NCI-H69 (cell line): Measurements from ENCODE around the gene DCK.
"Not testable (repeated sequence)": the region's sequence is repeated elsewhere in the genome, so short reads cannot be mapped to it uniquely, and the experiment has no call there.

Experiments
- DNase-seq: peaks from one replicate; lab custom pipeline; 2025; lab: John Stamatoyannopoulos, UW

DCK gene

DNA sequence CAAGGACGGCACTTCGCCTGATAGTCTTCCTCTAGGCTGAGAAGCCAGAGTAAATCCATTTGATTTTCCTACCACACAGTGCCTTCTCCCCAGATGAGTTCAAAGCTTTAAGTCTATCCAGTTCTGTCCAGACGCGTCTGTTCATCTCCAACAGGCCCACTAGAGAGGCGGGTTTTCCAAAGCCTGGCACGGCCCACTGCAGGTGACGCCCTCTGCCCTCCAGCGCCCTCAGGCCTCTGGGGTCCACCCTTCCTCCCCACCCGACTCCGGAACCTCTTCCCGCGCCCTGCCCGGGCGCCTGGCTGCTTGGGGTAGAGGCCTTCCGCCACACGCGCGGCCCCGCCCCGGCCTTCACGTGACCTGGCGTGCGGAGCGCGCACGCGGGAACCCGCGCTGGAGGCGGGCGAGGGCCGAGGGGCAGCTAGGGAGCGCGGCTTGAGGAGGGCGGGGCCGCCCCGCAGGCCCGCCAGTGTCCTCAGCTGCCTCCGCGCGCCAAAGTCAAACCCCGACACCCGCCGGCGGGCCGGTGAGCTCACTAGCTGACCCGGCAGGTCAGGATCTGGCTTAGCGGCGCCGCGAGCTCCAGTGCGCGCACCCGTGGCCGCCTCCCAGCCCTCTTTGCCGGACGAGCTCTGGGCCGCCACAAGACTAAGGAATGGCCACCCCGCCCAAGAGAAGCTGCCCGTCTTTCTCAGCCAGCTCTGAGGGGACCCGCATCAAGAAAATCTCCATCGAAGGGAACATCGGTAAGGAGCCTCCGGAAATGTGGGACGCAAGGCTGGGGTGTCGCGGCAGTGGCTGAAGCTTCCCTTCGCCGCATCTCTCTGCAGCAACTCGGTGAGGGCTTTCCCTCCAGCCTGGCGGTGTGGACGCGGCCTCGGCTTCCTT is at the start of gene DCK:
TSS of gene DCK (plus strand) at position 469 of the 888 bp plus-strand sequence. CDS start at position 656, 187 bp downstream.
- peak; percentile 92 for DNase-seq

DNA sequence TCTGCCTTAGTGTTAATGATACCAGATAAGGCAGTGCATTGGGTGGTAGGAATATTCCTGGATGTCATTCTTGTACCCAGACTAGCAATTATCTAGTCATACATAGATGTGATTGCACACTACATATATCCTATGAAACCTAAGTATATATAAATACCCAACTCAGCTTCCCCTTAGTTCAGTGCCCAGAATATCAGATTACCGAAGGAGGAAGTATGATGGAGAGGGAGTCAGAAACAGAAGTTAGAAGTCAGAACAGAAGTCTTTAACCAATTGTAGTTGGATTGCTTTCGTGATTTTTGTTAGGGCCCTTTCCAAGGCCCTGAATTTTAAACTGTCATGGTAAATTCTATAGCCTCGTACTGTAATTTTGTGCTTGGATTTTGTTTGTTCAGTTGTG is 48.4 kb upstream of the DCK start:
- DNase-seq: no peak

GRCh38 chr4:70945452-70946055 is 47.9 kb upstream of the DCK start:
- no peak for DNase-seq

DNA sequence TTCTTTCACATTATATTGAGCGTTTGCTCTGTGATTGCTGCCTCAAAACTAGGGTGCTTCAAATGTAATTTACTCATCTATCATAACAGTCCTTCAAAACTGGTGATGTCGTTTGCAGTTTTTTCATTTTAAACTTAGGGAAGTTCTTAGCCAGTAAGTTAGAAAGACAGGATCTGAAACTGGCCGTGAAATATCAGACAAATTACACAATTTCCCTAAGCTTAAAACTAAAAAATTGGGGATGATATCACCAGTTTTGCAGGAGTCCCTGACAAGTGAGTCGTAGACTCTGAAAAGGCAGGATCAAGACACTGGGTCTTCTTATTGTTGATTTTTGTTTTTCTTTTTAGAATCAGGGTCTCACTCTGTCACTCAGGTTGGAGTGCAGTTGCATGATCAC is 46.5 kb upstream of the DCK start:
- DNase-seq: no peak

- DNase-seq: no peak
Measured at GRCh38 chr4:70948665-70949260, 44.7 kb upstream of the DCK start.

DNA sequence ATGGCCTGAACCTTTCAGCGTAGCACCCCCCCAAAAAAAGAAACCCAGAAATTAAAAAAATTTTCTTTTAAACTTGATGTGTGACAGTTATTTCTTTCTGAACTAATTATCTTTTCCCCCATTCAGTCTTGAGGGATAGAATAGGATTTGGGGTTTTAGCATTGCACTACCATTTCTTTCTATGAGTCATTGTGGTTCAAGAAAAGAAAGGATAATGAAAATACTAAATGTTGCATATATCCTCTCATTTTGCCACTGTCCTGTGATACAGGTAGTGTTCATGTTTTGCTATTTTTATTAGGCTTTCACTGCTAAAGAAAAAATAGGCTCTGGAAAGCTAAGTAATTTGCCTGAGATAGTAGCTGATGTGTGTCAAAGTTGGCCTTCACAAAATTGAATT is 39.4 kb upstream of the DCK start:
- DNase-seq: no peak

GRCh38 chr4:70956549-70957210 is 36.8 kb upstream of the DCK start:
- DNase-seq: no peak

- DNase-seq: no peak
Measured at GRCh38 chr4:70958681-70959080, 34.8 kb upstream of the DCK start.

GRCh38 chr4:70969076-70969475 is 24.4 kb upstream of the DCK start:
- DNase-seq: no peak

DNA sequence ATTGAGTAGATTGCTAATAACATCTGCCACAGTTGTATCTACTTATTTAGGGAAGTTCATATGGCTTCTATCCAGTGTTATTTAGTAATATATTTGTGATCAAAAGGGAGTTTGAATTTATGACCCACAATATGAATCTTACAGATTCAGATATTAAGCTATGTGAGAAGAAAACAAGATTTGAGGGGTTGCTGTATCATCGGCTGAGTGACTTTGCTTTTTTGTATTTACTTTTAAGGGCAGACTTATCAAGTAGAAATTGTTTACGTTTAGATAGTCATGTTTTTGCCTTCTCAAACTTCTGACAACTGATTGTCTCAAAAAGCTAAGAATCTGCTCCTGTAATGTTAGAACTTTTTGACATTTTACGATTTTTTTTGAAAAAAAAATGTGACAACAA is 17.2 kb upstream of the DCK start:
- DNase-seq: no peak

GRCh38 chr4:70979445-70980008 is 13.9 kb upstream of the DCK start:
- no peak for DNase-seq

- no peak for DNase-seq
Measured at GRCh38 chr4:70980196-70980595, 13.3 kb upstream of the DCK start.

- no peak for DNase-seq
Measured at GRCh38 chr4:70984106-70984505, 9.3 kb upstream of the DCK start.

GRCh38 chr4:70984589-70984988 is 8.9 kb upstream of the DCK start:
- DNase-seq: no peak

- DNase-seq: no peak
Measured at GRCh38 chr4:70991596-70991995, 1.9 kb upstream of the DCK start.

- peak; percentile 8 for DNase-seq
Measured at GRCh38 chr4:70992391-70992881, 1.0 kb upstream of the DCK start.

DNA sequence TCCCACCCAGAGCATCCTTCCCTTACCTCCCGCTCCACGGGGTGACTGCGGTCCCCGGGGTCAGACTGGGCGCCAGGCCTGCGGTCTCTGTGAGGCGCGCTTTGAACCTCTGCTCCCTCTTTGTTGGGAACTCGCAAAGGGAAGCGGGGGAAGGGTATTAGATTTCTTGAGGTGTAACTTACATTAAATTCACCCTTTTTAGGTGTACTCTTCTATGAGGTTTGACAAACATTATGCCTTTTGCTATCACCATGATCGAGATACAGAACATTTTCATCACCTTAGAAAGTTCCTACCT is 569 bp downstream of the DCK start:
- DNase-seq: no peak

- DNase-seq: no peak
Measured at GRCh38 chr4:70994387-70995099, 1.1 kb downstream of the DCK start.

DNA sequence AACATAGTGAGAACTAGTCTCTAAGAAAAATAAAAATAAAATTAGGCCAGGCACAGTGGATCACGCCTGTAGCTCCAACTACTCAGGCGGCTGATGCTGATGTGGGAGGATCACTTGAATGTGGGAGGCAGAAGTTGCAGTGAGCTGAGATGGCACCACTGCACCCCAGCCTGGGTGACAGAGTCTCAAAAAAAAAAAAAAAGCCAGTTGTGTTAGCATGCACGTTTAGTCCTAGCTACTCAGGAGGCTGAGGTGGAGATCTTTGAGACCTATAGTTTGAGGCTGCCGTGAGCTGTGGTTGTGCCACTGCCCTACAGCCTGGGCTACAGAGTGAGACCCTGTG is 2.5 kb downstream of the DCK start:
- DNase-seq: no peak

DNA sequence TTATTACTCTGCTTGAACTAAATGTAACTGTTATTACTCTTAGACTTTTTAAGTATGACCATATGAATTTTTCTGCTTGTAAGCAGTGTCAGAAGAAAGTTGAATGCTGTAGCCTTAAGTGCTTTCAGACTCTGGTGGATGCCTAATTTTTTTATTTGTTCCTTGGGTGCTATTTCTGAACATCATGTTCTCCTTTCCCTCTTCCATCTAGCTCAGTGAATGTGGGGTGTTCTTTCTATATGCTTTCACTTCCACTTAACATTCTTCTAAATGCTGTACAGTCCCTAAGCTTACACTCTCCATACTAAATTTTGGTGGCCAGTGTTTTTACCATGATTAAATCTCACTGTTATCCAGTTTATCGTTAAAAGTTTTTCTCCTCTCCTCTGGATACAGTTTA is 3.6 kb downstream of the DCK start:
- DNase-seq: no peak

DNA sequence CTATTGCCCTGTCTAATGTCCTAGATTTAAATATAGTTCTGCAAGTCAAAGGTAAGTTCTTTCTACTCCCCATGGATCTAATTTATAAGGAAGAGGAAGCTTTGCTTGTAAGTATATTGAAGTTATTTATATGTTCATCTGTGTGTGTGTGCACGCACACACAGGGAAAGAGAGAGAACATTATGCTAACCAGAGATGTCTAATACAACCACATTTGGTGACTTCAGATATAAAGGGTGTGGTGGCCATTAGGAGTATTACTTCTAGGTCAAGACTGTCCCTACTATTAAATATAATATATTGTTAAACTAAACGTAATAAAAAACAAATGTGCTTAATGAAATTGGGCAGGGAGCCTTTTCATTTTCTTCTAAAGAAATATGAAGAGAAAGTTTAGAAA is 4.1 kb downstream of the DCK start:
- DNase-seq: no peak

DNA sequence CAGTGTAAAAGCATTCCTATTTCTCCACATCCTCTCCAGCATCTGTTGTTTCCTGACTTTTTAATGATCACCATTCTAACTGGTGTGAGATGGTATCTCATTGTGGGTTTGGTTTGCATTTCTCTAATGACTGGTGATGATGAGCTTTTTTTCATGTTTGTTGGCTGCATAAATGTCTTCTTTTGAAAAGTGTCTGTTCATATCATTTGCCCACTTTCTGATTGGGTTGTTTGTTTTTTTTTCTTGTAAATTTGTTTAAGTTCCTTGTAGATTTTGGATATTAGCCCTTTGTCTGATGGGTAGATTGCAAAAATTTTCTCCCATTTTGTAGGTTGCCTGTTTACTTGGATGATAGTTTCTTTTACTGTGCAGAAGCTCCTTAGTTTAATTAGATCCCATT is 6.2 kb downstream of the DCK start:
- DNase-seq: not testable (repeated sequence)
